Measurements from ENCODE around the gene ESRP2. TPM values are rescaled to one million over a fixed set of nuclear protein-coding genes. Genes with fewer than 3 reads are reported as not detected.

ESRP2 gene
- total and polyA plus RNA-seq, 2 donors (not counting 3 experiments of a cell fraction or from before 2014, with no cell fraction given): 0.57 to 0.66 TPM

DNA sequence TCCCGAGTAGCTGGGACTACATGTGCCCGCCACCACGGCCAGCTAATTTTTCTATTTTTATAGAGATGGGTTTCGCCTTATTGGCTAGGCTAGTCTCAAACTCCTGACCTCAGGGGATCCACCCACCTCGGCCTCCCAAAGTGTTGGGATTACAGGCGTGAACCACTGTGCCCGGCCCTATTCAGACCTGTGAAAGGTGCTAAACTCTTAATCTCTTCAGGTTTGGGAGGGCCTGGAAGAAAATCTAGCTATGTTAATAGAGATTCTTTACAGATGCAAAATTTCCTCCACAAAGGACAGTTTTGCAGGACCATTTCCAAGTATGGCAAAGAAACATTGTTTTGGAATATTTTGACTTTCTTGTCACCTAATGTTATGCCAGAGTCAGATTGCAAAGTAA, 6.2 kb upstream of the ESRP2 start:
- H3K36me3 ChIP-seq (ENCODE audit: control insufficient read depth in 2 of 2, extremely low read depth in 1 of 2, insufficient read depth in 2 of 2, low read length in 2 of 2): no peaks in the 10 kb centered on the region
- no peak overlapping the region for H2AFZ ChIP-seq (ENCODE audit: low read depth, low read length)
- H3K4me3 ChIP-seq (replicated peaks in 1 of 3; ENCODE audit: insufficient read depth in 1 of 3, low read depth in 1 of 3, low read length in 3 of 3): no peak overlapping the region
- TF ChIP-seq, protein P1, sequence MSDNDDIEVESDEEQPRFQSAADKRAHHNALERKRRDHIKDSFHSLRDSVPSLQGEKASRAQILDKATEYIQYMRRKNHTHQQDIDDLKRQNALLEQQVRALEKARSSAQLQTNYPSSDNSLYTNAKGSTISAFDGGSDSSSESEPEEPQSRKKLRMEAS (IDR thresholded peaks at IDR 0.05; ENCODE audit: insufficient read depth, insufficient read length): no peak
- TF ChIP-seq POLR2AphosphoS5 (IDR thresholded peaks at IDR 0.05; ENCODE audit: insufficient read depth, low read depth, low read length) (no peak), JUN (IDR thresholded peaks at IDR 0.05; ENCODE audit: borderline replicate concordance, insufficient read depth, insufficient read length, low read depth) (no peak), GATA2 (IDR thresholded peaks at IDR 0.05; ENCODE audit: insufficient read depth, insufficient read length, low read depth, low read length) (no peak), POLR2A (IDR thresholded peaks at IDR 0.05; ENCODE audit: low read depth, low read length) (no peak), FOS (IDR thresholded peaks at IDR 0.05; ENCODE audit: borderline replicate concordance, insufficient read depth, low read length) (no peak), EZH2 (IDR thresholded peaks at IDR 0.05; ENCODE audit: borderline replicate concordance, low read depth, low read length, severe bottlenecking) (no peak), MYC (IDR thresholded peaks at IDR 0.05; ENCODE audit: low read depth, low read length) (no peak)
- TF ChIP-seq, protein P2, sequence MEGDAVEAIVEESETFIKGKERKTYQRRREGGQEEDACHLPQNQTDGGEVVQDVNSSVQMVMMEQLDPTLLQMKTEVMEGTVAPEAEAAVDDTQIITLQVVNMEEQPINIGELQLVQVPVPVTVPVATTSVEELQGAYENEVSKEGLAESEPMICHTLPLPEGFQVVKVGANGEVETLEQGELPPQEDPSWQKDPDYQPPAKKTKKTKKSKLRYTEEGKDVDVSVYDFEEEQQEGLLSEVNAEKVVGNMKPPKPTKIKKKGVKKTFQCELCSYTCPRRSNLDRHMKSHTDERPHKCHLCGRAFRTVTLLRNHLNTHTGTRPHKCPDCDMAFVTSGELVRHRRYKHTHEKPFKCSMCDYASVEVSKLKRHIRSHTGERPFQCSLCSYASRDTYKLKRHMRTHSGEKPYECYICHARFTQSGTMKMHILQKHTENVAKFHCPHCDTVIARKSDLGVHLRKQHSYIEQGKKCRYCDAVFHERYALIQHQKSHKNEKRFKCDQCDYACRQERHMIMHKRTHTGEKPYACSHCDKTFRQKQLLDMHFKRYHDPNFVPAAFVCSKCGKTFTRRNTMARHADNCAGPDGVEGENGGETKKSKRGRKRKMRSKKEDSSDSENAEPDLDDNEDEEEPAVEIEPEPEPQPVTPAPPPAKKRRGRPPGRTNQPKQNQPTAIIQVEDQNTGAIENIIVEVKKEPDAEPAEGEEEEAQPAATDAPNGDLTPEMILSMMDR (IDR thresholded peaks at IDR 0.05; ENCODE audit: extremely low read depth in 1 of 2, insufficient read depth in 1 of 2, low read depth in 1 of 2, low read length in 2 of 2): no peak
- peaks cover 12% of the 10 kb centered on the region for H3K4me1 ChIP-seq (ENCODE audit: control insufficient read depth, extremely low read depth, insufficient read depth, low read length)
- H3K4me2 ChIP-seq (ENCODE audit: insufficient read depth, low read length): no peak overlapping the region
- dilution Hi-C loops (cut with MboI; ENCODE audit: extremely low pct_ligation_motif_present, low sequenced_read_pairs): no loop called here
- no peak for DNase-seq (ENCODE audit: low read depth, low spot score)
- ChIA-PET POLR2A (no interaction called here), CTCF (interaction anchor here (0.7 to 2.3 kb wide), 8 partner anchors 9 to 483 kb away, joined by 3 to 12 read pairs (median 5); partner anchors contain the start of gene SLC7A6)
- H3K9ac ChIP-seq (replicated peaks; ENCODE audit: extremely low read depth, insufficient read depth, low read length): no peak overlapping the region
- no peaks in the 10 kb centered on the region for H3K79me2 ChIP-seq (ENCODE audit: control insufficient read depth, insufficient read depth, low read length)
- no peaks in the 10 kb centered on the region for H3K27me3 ChIP-seq (ENCODE audit: control insufficient read depth in 2 of 2, insufficient read depth in 2 of 2, low read length in 2 of 2)
- BruUV-seq (replicated peaks): no TSS peak
- no peak for FAIRE-seq
- H3K9me3 ChIP-seq (replicated peaks; ENCODE audit: control insufficient read depth, insufficient read depth, low read length): no peaks in the 10 kb centered on the region
- no peak overlapping the region for H3K27ac ChIP-seq (ENCODE audit: insufficient read depth, low read depth, low read length)
- no peaks in the 10 kb centered on the region for H3K9me1 ChIP-seq (replicated peaks; ENCODE audit: control insufficient read depth, extremely low read depth, insufficient read depth, low read length)
- no peaks in the 10 kb centered on the region for H4K20me1 ChIP-seq (replicated peaks; ENCODE audit: control insufficient read depth, extremely low read depth, insufficient read depth, low read length)
- intact Hi-C loops (cut with micrococcal nuclease): no loop called here
